Heart right ventricle (tissue), 16 donors: ENCODE results near the gene TSPAN16. TPM values are rescaled to one million over a fixed set of nuclear protein-coding genes. Genes with fewer than 3 reads are reported as not detected.

Source experiments
- ATAC-seq, 8 donors: fragments of 200-7000 bp; cut with Tn5 transposase; one replicate each; pipeline ENCODE4 v1.9.1; 2020; ENCODE audit warnings: mild to moderate bottlenecking in 8 of 8, moderate library complexity in 8 of 8, moderate number of reproducible peaks in 1 of 8
- DNase-seq, 2 donors: peaks; one replicate each; pipeline ENCODE4 v3.0.0-alpha.2; 2020
- H3K27ac ChIP-seq, 10 donors: fragments of 200-600 bp; sonication (generic) in 2 of 10; one replicate each; pipeline versions ENCODE4 v1.5.0 to v1.8.0; 2020 to 2022; ENCODE audit warnings: mild to moderate bottlenecking in 3 of 10
- H3K27me3 ChIP-seq, 7 donors: fragments of 200-600 bp; one replicate each; pipeline ENCODE4 v1.8.0; 2021 to 2022; ENCODE audit warnings: mild to moderate bottlenecking in 2 of 7
- H3K36me3 ChIP-seq, 9 donors: fragments of 200-600 bp; sonication (generic) in 1 of 9; one replicate each; pipeline versions ENCODE4 v1.5.0 to v1.8.0; 2020 to 2022; ENCODE audit warnings: mild to moderate bottlenecking in 2 of 9
- H3K4me1 ChIP-seq, 9 donors: fragments of 200-600 bp; sonication (generic) in 1 of 9; one replicate each; pipeline versions ENCODE4 v1.5.0 to v1.8.0; 2020 to 2022; ENCODE audit warnings: mild to moderate bottlenecking in 4 of 9
- H3K4me3 ChIP-seq, 10 donors: fragments of 200-600 bp; sonication (generic) in 2 of 10; one replicate each; pipeline versions ENCODE4 v1.5.0 to v1.8.0; 2020 to 2022; ENCODE audit warnings: mild to moderate bottlenecking in 7 of 10, moderate library complexity in 2 of 10
- H3K9me3 ChIP-seq, 11 donors: fragments of 200-600 bp in 10 of 11; sonication (generic) in 2 of 11; one replicate each; pipeline versions ENCODE4 v1.5.0 to v1.8.0; 2013 to 2022; ENCODE audit warnings: mild to moderate bottlenecking in 2 of 11, control low read depth in 1 of 11, moderate library complexity in 1 of 11
- CTCF ChIP-seq, 9 donors: fragments of 200-600 bp; sonication (generic) in 2 of 9; IDR thresholded peaks; one replicate each; pipeline versions ENCODE4 v1.5.0 to v1.8.0; 2021 to 2022; ENCODE audit warnings: antibody characterized with exemption in 9 of 9, mild to moderate bottlenecking in 5 of 9, moderate library complexity in 1 of 9
- WGBS, 2 donors: extraction: QIAGEN DNeasy Blood & Tissue Kit; methylation state at CpG; one replicate each; pipeline ENCODE4 v1.1.7; 2013; ENCODE audit warnings: inconsistent platforms in 1 of 2; 5-methylcytosine and 5-hydroxymethylcytosine counted together
- intact Hi-C, 10 donors: fragments of 100-400 bp; cut with DNase I; formaldehyde crosslinking; loops; one replicate each; pipeline versions ENCODE4 v1.11.1 to v1.14.2; 2022
- polyA plus RNA-seq, 2 donors: library from polyadenylated mRNA; stranded (reverse); fragments of 200-250 nt; gene quantifications; one replicate each; pipeline ENCODE4 v1.2.3, GENCODE V29; 2013
- total RNA-seq, 10 donors: library from RNA; stranded (reverse); fragmentation: NEBNext Ultra II Directional in 3 of 10; extraction: Animal tissue kit (Norgen Biotek cat#: 25700) in 3 of 10; gene quantifications; one replicate each; pipeline versions ENCODE4 v1.2.1 to v1.2.4, GENCODE V29; 2021 to 2023
- donor health status: Arrhythmogenic right ventricular cardiomyopathy.
- donor health status: ischemic (EF 13 %, LVEDD 7.1; RV severe dilation, severe dysfunction).
- donor health status: healthy with polysubstance abuse.
- donor health status: DM: no; HTN: yes; CAD: no.
- donor health status: DM: no; HTN: no; CAD: no.
- donor health status: ischemic (EF 25% LVEDD 6.9; RV normal size, moderate dysfunction).
- donor health status: ischemic (EF 25% LVEDD 5.7; RV mildly dilated, moderate dysfunction).
- donor health status: healthy.
- donor health status: DM: yes; HTN: yes; CAD: no.
- donor health status: Ischemic cardiomyopathy.
- donor health status: ischemic (EF 35%, LVEDD 5.7; RV mildly dilated, moderate dysfunction).
- donor health status: nonischemic (EF 11% LVEDD 7.7; RV severe dilation, severe dysfunction).
- donor health status: DM: yes; HTN: yes; CAD: no.
- donor health status: PGD.
- donor health status: ischemic (EF 29% LVEDD 5.4; RV normal size, mild dysfunction).
- donor health status: nonischemic (EF 23%, LVEDD 6.1; RV moderate dilation, normal function).

TSPAN16 gene
- total and polyA plus RNA-seq, 12 donors: not detected

GRCh38 chr19:11278670-11279069, 17.3 kb upstream of the TSPAN16 start:
- WGBS, 2 donors: 27 to 29% methylated on average over 6 of the region's 6 CpGs
- no peak for TF ChIP-seq CTCF (IDR thresholded peaks at IDR 0.05)
- intact Hi-C loops: no loop called here
- H3K36me3 ChIP-seq: no peaks in the 10 kb centered on the region
- H3K4me3 ChIP-seq: no peak overlapping the region
- ATAC-seq (peak in 7 of 8 donors; percentile 61 to 93 (median 76)), DNase-seq (no peak)
- H3K4me1 ChIP-seq: peaks cover 0 to 33% (median 18%) of the 10 kb centered on the region in 9 donors
- peak overlapping the region in 6 of 10 donors; percentile 6 to 77 (median 26) for H3K27ac ChIP-seq
- H3K27me3 ChIP-seq: peaks cover 0 to 45% (median 0%) of the 10 kb centered on the region in 7 donors
- no peaks in the 10 kb centered on the region for H3K9me3 ChIP-seq

GRCh38 chr19:11279505-11280236, 16.3 kb upstream of the TSPAN16 start:
- DNase-seq: no peak
- 66 to 74% methylated on average over 5 of the region's 5 CpGs for WGBS, 2 donors
- peaks cover 0 to 38% (median 0%) of the 10 kb centered on the region in 7 donors for H3K27me3 ChIP-seq
- no peak overlapping the region for H3K4me3 ChIP-seq
- H3K36me3 ChIP-seq: no peaks in the 10 kb centered on the region
- TF ChIP-seq CTCF (IDR thresholded peaks at IDR 0.05): no peak
- peaks cover 0 to 36% (median 18%) of the 10 kb centered on the region in 9 donors for H3K4me1 ChIP-seq
- peak in 2 of 8 donors; percentile 15 to 31 for ATAC-seq
- no peaks in the 10 kb centered on the region for H3K9me3 ChIP-seq
- intact Hi-C loops: loop anchor here in 2 of 10 donors (5.0 to 10.0 kb wide), 2 partner anchors 137 to 145 kb away; no protein-coding TSS in a partner anchor
- H3K27ac ChIP-seq: peak overlapping the region in 8 of 10 donors; percentile 6 to 77 (median 47)

- DNase-seq (no peak), ATAC-seq (no peak)
- intact Hi-C loops: loop anchor here in 2 of 10 donors (5.0 to 10.0 kb wide), 2 partner anchors 139 to 147 kb away; no protein-coding TSS in a partner anchor
- H3K4me3 ChIP-seq: no peak overlapping the region
- H3K9me3 ChIP-seq: no peaks in the 10 kb centered on the region
- TF ChIP-seq CTCF (IDR thresholded peaks at IDR 0.05): no peak
- H3K27ac ChIP-seq: peak overlapping the region in 2 of 10 donors; percentile 17 to 19
- H3K27me3 ChIP-seq: peaks cover 0 to 38% (median 0%) of the 10 kb centered on the region in 7 donors
- WGBS, 2 donors: 62 to 66% methylated on average over 11 of the region's 11 CpGs
- peaks cover 0 to 50% (median 25%) of the 10 kb centered on the region in 9 donors for H3K4me1 ChIP-seq
- H3K36me3 ChIP-seq: no peaks in the 10 kb centered on the region
Measured at GRCh38 chr19:11281356-11282049, 14.5 kb upstream of the TSPAN16 start.

GRCh38 chr19:11284515-11284914, 11.4 kb upstream of the TSPAN16 start:
- peaks cover 0 to 20% (median 0%) of the 10 kb centered on the region in 7 donors for H3K27me3 ChIP-seq
- H3K36me3 ChIP-seq: no peaks in the 10 kb centered on the region
- H3K4me1 ChIP-seq: peaks cover 0 to 45% (median 23%) of the 10 kb centered on the region in 9 donors
- no peak overlapping the region for H3K4me3 ChIP-seq
- H3K9me3 ChIP-seq: no peaks in the 10 kb centered on the region
- peak overlapping the region in 5 of 10 donors; percentile 15 to 76 (median 39) for H3K27ac ChIP-seq
- intact Hi-C loops: loop anchor here in 2 of 10 donors (5.0 to 10.0 kb wide), 2 partner anchors 142 to 150 kb away; no protein-coding TSS in a partner anchor
- 54 to 67% methylated on average over 6 of the region's 6 CpGs for WGBS, 2 donors
- ATAC-seq (no peak), DNase-seq (no peak)
- no peak for TF ChIP-seq CTCF (IDR thresholded peaks at IDR 0.05)
